Measurements from ENCODE around the gene LARGE1.

- TF ChIP-seq SPI1 (IDR thresholded peaks at IDR 0.05; ENCODE audit: low read depth, low read length) (no peak), TAF1 (IDR thresholded peaks at IDR 0.05; ENCODE audit: low read depth, low read length) (no peak), POLR2A (IDR thresholded peaks at IDR 0.05; ENCODE audit: low read depth, low read length) (no peak), POLR2AphosphoS5 (IDR thresholded peaks at IDR 0.05; ENCODE audit: low read depth, low read length) (no peak)
Measured at GRCh38 chr22:33544707-33545106, 375.6 kb downstream of the LARGE1 start.
